GM12892 (cell line): ENCODE data around the gene QRSL1. TPM values are rescaled to one million over a fixed set of nuclear protein-coding genes. Genes with fewer than 3 reads are reported as not detected.
"Not testable (repeated sequence)": the region's sequence is repeated elsewhere in the genome, so short reads cannot be mapped to it uniquely, and the experiment has no call there.

ENCODE experiments used
- DNase-seq: peaks from one replicate; pipeline ENCODE4 v3.0.0; 2011; ENCODE audit not compliant: insufficient read length
- FAIRE-seq: peaks from 2 replicates; lab custom pipeline; 2011; peaks lifted over from hg19 to GRCh38; lab: Jason Lieb, UNC
- POLR2A ChIP-seq: IDR thresholded peaks from 2 replicates; pipeline ENCODE4 v1.6.1; 2011; ENCODE audit warnings: low read depth, low read length, control low read depth
- POLR2AphosphoS5 ChIP-seq: IDR thresholded peaks from 2 replicates; pipeline ENCODE4 v1.6.1; 2011; ENCODE audit warnings: low read depth, low read length, control low read depth
- TAF1 ChIP-seq: IDR thresholded peaks from 2 replicates; pipeline ENCODE4 v1.6.1; 2011; ENCODE audit warnings: low read depth, mild to moderate bottlenecking, control low read depth, low read length, borderline replicate concordance
- polyA plus RNA-seq: library from polyadenylated mRNA; unstranded; fragments of >200 nt; gene quantifications from one replicate; pipeline ENCODE4 v1.2.1, GENCODE V29; 2012; ENCODE audit warnings: missing spikeins, inconsistent platforms; ENCODE audit not compliant: missing spikeins

Gene QRSL1
- polyA plus RNA-seq: 10.5 TPM

GRCh38 chr6:106629103-106629858 lies at the start of gene QRSL1, which contains the start of gene RTN4IP1:
TSS of gene QRSL1 (plus strand) at chr6:106629578. CDS start at chr6:106629682, 104 bp downstream.
TSS of gene RTN4IP1 (minus strand) at chr6:106629498. CDS start at chr6:106629021, 477 bp downstream.
- peak; percentile 95 for FAIRE-seq
- peak; percentile 81 for DNase-seq
- TF ChIP-seq TAF1 (peak; percentile 83), POLR2A (peak; percentile 72; the same call in 1 of the 2 replicates), POLR2AphosphoS5 (peak; percentile 72)

GRCh38 chr6:106581468-106581867 lies 47.9 kb upstream of the QRSL1 start:
- FAIRE-seq (no peak), DNase-seq (no peak)
- TF ChIP-seq POLR2A: no peak
- TF ChIP-seq TAF1: no peak
- TF ChIP-seq POLR2AphosphoS5: no peak

GRCh38 chr6:106586815-106587415 lies 42.5 kb upstream of the QRSL1 start:
- DNase-seq (no peak), FAIRE-seq (no peak)
- TF ChIP-seq TAF1 (no peak), POLR2A (no peak), POLR2AphosphoS5 (no peak)

- not testable (repeated sequence) for DNase-seq, FAIRE-seq
These were observed 40.4 kb upstream of the QRSL1 start for GRCh38 chr6:106588937-106589336.

GRCh38 chr6:106591111-106591825 lies 38.1 kb upstream of the QRSL1 start:
- TF ChIP-seq TAF1 (no peak), POLR2A (no peak), POLR2AphosphoS5 (no peak)
- FAIRE-seq (no peak), DNase-seq (no peak)

- FAIRE-seq: no peak
- no peak for TF ChIP-seq TAF1
- no peak for TF ChIP-seq POLR2AphosphoS5
- no peak for TF ChIP-seq POLR2A
- no peak for DNase-seq
These were observed 29.9 kb upstream of the QRSL1 start for GRCh38 chr6:106599440-106599839.

GRCh38 chr6:106600329-106600728 lies 29.0 kb upstream of the QRSL1 start:
- DNase-seq (no peak), FAIRE-seq (no peak)
- TF ChIP-seq POLR2AphosphoS5 (no peak), TAF1 (no peak), POLR2A (no peak)

GRCh38 chr6:106608080-106608668 lies 21.2 kb upstream of the QRSL1 start:
- DNase-seq (peak; percentile 18), FAIRE-seq (peak; percentile 93)
- TF ChIP-seq TAF1: no peak
- no peak for TF ChIP-seq POLR2A
- TF ChIP-seq POLR2AphosphoS5: no peak

- DNase-seq (no peak), FAIRE-seq (no peak)
- TF ChIP-seq POLR2AphosphoS5: no peak
- no peak for TF ChIP-seq TAF1
- no peak for TF ChIP-seq POLR2A
These were observed 19.7 kb upstream of the QRSL1 start for GRCh38 chr6:106609699-106610098.

- no peak for DNase-seq
- FAIRE-seq: no peak
- TF ChIP-seq TAF1 (no peak), POLR2AphosphoS5 (no peak), POLR2A (no peak)
These were observed 18.3 kb upstream of the QRSL1 start for GRCh38 chr6:106611030-106611429.

- no peak for TF ChIP-seq POLR2AphosphoS5
- TF ChIP-seq POLR2A: no peak
- FAIRE-seq: no peak
- no peak for DNase-seq
These were observed 16.5 kb upstream of the QRSL1 start for GRCh38 chr6:106612671-106613416.
